ENCODE data around the gene PLAC9.

The PLAC9 gene

GRCh38 chr10:80157561-80157960 is 25.0 kb downstream of the PLAC9 start:
- peak in 3 of 10 donors; percentile 37 to 56 (median 43) for DNase-seq
- intact Hi-C loops (cut with DNase I): loop anchor here (5.0 kb wide), 1 partner anchor 45 kb away; no protein-coding TSS in a partner anchor

- intact Hi-C loops (cut with DNase I): loop anchor here (5.0 kb wide), 1 partner anchor 44 kb away; no protein-coding TSS in a partner anchor
- DNase-seq: no peak
Observed at GRCh38 chr10:80158126-80158525, 25.6 kb downstream of the PLAC9 start.

- intact Hi-C loops (cut with DNase I): loop anchor here (5.0 kb wide), 1 partner anchor 44 kb away; no protein-coding TSS in a partner anchor
Observed at GRCh38 chr10:80158598-80159127, 26.1 kb downstream of the PLAC9 start.

GRCh38 chr10:80159166-80159873 is 26.8 kb downstream of the PLAC9 start:
- intact Hi-C loops (cut with DNase I): loop anchor here (5.0 kb wide), 1 partner anchor 43 kb away; no protein-coding TSS in a partner anchor
- peak in 3 of 10 donors; percentile 54 to 71 (median 64) for DNase-seq

More at GRCh38 chr10:80158598-80159127, 26.1 kb downstream of the PLAC9 start:
- peak in 8 of 10 donors; percentile 56 to 94 (median 72) for DNase-seq

- intact Hi-C loops (cut with DNase I): no loop called here
Observed at GRCh38 chr10:80160361-80161320, 28.1 kb downstream of the PLAC9 start.

GRCh38 chr10:80161321-80162083 is 29.0 kb downstream of the PLAC9 start:
- peak in 3 of 10 donors; percentile 67 to 77 (median 74) for DNase-seq
- intact Hi-C loops (cut with DNase I): no loop called here

More at GRCh38 chr10:80160361-80161320, 28.1 kb downstream of the PLAC9 start:
- peak in 3 of 10 donors; percentile 24 to 57 (median 54) for DNase-seq

GRCh38 chr10:80163741-80164341 is 31.3 kb downstream of the PLAC9 start:
- intact Hi-C loops (cut with DNase I): no loop called here
- DNase-seq: peak in 3 of 10 donors; percentile 44 to 62 (median 50)

- intact Hi-C loops (cut with DNase I): no loop called here
- peak in 1 of 10 donors; percentile 19 for DNase-seq
Observed at GRCh38 chr10:80164596-80164995, 32.1 kb downstream of the PLAC9 start.

GRCh38 chr10:80165173-80165572 is 32.6 kb downstream of the PLAC9 start:
- DNase-seq: peak in 2 of 10 donors; percentile 20 to 78
- intact Hi-C loops (cut with DNase I): no loop called here

- peak in 3 of 10 donors; percentile 40 to 74 (median 62) for DNase-seq
- intact Hi-C loops (cut with DNase I): no loop called here
Observed at GRCh38 chr10:80166581-80167470, 34.3 kb downstream of the PLAC9 start.

GRCh38 chr10:80167471-80168161 is 35.1 kb downstream of the PLAC9 start:
- intact Hi-C loops (cut with DNase I): no loop called here
- DNase-seq: peak in 3 of 10 donors; percentile 19 to 79 (median 41)

- intact Hi-C loops (cut with DNase I): no loop called here
- DNase-seq: peak in 2 of 10 donors; percentile 63 to 78
Observed at GRCh38 chr10:80168162-80168511, 35.6 kb downstream of the PLAC9 start.

- intact Hi-C loops (cut with DNase I): no loop called here
- peak in 2 of 10 donors; percentile 79 for DNase-seq
Observed at GRCh38 chr10:80168679-80169380, 36.3 kb downstream of the PLAC9 start.

- intact Hi-C loops (cut with DNase I): no loop called here
- DNase-seq: no peak
Observed at GRCh38 chr10:80170026-80170425, 37.5 kb downstream of the PLAC9 start.

GRCh38 chr10:80170641-80171040 is 38.1 kb downstream of the PLAC9 start:
- DNase-seq: peak in 2 of 10 donors; percentile 61 to 71
- intact Hi-C loops (cut with DNase I): no loop called here

- DNase-seq: peak in 2 of 10 donors; percentile 36 to 43
- intact Hi-C loops (cut with DNase I): no loop called here
Observed at GRCh38 chr10:80171248-80171660, 38.7 kb downstream of the PLAC9 start.

- DNase-seq: peak in 1 of 10 donors; percentile 72
- intact Hi-C loops (cut with DNase I): no loop called here
Observed at GRCh38 chr10:80172896-80173295, 40.4 kb downstream of the PLAC9 start.

Measured in posterior cingulate gyrus (tissue), 11 donors.